Gastrocnemius medialis (tissue), 4 donors: ENCODE results near the gene NUB1. TPM values are rescaled to one million over a fixed set of nuclear protein-coding genes. Genes with fewer than 3 reads are reported as not detected.

ENCODE experiments used
- ATAC-seq, 2 donors: fragments of 150-250 bp; one replicate each; pipeline ENCODE4 v1.9.1; 2016
- DNase-seq, 2 donors: peaks; one replicate each; pipeline ENCODE4 v3.0.0-alpha.2; 2019
- H3K27ac ChIP-seq, 4 donors: fragments of 200-600 bp; sonication (generic); 1 replicate in 1 of 4; 2 replicates in 3 of 4; pipeline ENCODE4 v1.5.1; 2016 to 2018; ENCODE audit warnings: mild to moderate bottlenecking in 2 of 4, moderate library complexity in 1 of 4
- H3K27me3 ChIP-seq, 3 donors: fragments of 200-600 bp; sonication (generic) in 2 of 3; 1 replicate in 1 of 3; 2 replicates in 2 of 3; pipeline versions ENCODE4 v1.5.1 to v1.6.0; 2016 to 2019; ENCODE audit warnings: mild to moderate bottlenecking in 1 of 3, moderate library complexity in 1 of 3
- H3K36me3 ChIP-seq, 2 donors: fragments of 200-600 bp; sonication (generic) in 1 of 2; one replicate each; pipeline ENCODE4 v1.5.1; 2017 to 2018
- H3K4me1 ChIP-seq, 2 donors: fragments of 200-600 bp; sonication (generic) in 1 of 2; one replicate each; pipeline ENCODE4 v1.5.1; 2016 to 2017; ENCODE audit warnings: mild to moderate bottlenecking in 2 of 2
- H3K4me3 ChIP-seq, 4 donors: fragments of 200-600 bp; sonication (generic) in 3 of 4; 1 replicate in 1 of 4; 2 replicates in 3 of 4; pipeline ENCODE4 v1.5.1; 2016 to 2019; ENCODE audit warnings: mild to moderate bottlenecking in 2 of 4
- H3K9me3 ChIP-seq, 3 donors: fragments of 200-600 bp; sonication (generic) in 2 of 3; 1 replicate in 1 of 3; 2 replicates in 2 of 3; pipeline ENCODE4 v1.5.1; 2016 to 2019
- CTCF ChIP-seq, 5 experiments: fragments of 450-650 bp in 3 of 5; fragments of 200-600 bp in 2 of 5; sonication (generic) in 2 of 5; IDR thresholded peaks in 4 of 5; conservative IDR thresholded peaks in 1 of 5; 1 replicate in 4 of 5; 2 replicates in 1 of 5; pipeline ENCODE4 v1.5.1; 2016 to 2019; ENCODE audit warnings: antibody characterized with exemption in 5 of 5, mild to moderate bottlenecking in 3 of 5, moderate library complexity in 3 of 5
- POLR2A ChIP-seq, 2 donors: fragments of 450-650 bp; IDR thresholded peaks; one replicate each; pipeline ENCODE4 v1.6.1; 2017; ENCODE audit warnings: antibody characterized with exemption in 2 of 2, mild to moderate bottlenecking in 2 of 2, moderate library complexity in 2 of 2
- in situ Hi-C, 4 donors: fragments of 200-750 bp; cut with MboI; loops; one replicate each; pipeline versions ENCODE4 v1.15.0 to v1.8.0; 2017; ENCODE audit warnings: low sequenced_read_pairs in 4 of 4
- intact Hi-C: fragments of 100-400 bp; cut with DNase I; formaldehyde crosslinking; loops from one replicate; pipeline ENCODE4 v1.15.1; 2023; ENCODE audit warnings: low total_unique reads
- total RNA-seq, 4 donors: library from RNA; depleted of rRNA; stranded (reverse); fragments of >200 nt; gene quantifications; one replicate each; pipeline versions ENCODE4 v1.1.0 to v1.2.3, GENCODE V29; 2016

Gene NUB1
- total RNA-seq, 4 donors from 2014 or later, result 45.3 to 59.0 (median 49.7) TPM

DNA sequence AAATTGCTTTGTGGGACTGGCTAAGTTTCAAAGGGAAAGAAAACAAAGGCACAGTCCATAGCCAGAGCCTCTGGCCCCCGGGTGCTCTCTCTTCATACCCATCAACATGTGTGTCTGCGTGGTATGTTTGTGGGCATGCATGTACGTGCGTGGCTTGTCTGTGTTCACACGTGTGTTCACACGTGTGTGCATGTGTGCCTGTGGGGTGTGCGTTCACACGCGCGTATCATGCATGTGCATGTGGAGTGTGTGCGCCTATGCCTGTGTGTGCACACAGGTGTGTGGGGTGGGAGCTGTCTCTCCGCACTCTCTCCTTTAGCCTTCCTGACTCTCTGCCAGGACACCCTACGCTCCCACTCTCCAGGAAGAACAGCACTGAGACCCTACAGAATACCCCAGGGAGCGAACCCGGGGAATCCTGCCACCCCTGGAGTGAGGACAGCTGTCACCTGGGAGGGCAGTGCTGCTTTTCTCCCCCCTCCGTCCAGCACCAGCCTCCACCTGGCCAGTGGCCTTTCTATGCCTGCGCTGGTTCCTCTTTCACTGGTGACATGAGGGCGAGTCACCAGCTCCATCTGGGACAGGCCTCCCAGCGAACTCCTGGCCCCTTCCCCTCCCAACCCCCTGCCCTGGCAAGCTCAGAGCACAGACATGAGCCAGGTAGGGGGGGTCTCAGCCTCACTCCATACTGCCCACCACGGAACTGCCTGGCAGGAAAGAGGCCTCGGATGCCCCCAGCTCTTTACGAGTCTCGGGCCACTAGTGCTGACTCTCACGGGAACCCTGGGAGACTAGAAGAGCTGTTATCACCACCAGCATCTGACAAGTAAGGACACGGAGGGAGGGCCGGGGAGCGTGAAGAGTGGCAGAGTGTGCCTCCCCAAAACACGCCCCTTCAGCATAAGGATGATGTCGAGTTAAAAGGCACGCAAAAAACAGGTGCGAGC is 51.7 kb downstream of the NUB1 start:
- no peak for ATAC-seq
- Histone ChIP-seq H3K9me3 (no peaks in the 10 kb centered on the region), H3K4me1 (no peaks in the 10 kb centered on the region), H3K36me3 (no peaks in the 10 kb centered on the region), H3K27ac (no peak overlapping the region), H3K4me3 (no peak overlapping the region), H3K27me3 (peaks cover 0 to 4% (median 0%) of the 10 kb centered on the region in 3 donors)
- intact Hi-C loops, result no loop called here
- DNase-seq, result no peak
- in situ Hi-C loops, result no loop called here
- TF ChIP-seq CTCF (IDR thresholded peaks at IDR 0.05 in 4 of 5, conservative IDR thresholded peaks at IDR 0.05 in 1 of 5) (no peak), POLR2A (IDR thresholded peaks at IDR 0.05) (no peak)

DNA sequence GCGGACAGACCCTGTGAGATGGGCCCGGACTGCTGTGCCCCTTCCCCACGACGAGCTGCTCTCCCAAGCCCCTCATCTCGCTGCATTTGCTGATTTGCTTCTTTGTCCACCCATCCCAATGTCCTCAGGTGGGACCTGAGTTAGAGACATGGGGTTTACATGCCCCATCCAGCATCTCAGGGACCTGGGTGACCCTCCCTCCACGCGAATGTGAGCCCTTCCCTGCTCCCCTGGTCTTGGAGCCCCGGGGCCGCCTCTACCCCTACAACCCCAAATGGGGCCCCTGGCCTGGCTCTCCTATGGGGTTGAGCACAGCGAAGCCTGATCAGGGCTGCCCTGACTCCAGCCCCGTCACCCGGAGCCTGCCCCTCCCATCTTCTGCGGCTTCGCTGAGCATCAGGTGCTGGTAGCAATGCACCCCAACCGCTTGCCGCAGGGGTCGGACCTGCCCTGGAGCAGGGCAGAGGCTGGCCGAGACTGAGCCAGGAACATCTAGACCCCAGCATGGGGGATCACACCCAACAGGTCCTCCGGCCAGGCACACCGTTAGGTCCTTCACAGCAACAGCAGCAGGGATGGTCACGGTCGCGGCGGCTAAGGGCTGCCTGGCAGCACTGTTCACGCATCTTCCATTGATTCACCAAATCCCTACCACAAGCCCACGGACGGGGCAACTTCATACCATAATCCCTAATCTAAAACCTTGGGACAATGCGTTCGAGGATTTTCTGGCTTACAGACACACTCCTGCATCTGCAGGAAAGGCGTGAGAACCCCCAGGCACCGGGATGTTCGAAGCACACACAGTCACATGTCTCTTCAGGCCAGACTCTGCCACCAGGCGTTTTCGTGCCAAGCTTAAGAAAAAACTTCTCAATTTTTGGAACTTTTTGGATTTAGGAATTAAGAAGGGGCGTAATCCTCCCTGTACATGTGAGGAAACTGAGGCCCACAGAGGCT is 52.7 kb downstream of the NUB1 start:
- H3K9me3 ChIP-seq, result no peaks in the 10 kb centered on the region
- H3K4me3 ChIP-seq, result no peak overlapping the region
- H3K27ac ChIP-seq, result no peak overlapping the region
- no peaks in the 10 kb centered on the region for H3K4me1 ChIP-seq
- DNase-seq (no peak), ATAC-seq (no peak)
- H3K36me3 ChIP-seq, result no peaks in the 10 kb centered on the region
- intact Hi-C loops, result no loop called here
- TF ChIP-seq POLR2A (IDR thresholded peaks at IDR 0.05) (no peak), CTCF (IDR thresholded peaks at IDR 0.05 in 4 of 5, conservative IDR thresholded peaks at IDR 0.05 in 1 of 5) (no peak)
- H3K27me3 ChIP-seq, result peaks cover 0 to 4% (median 0%) of the 10 kb centered on the region in 3 donors
- in situ Hi-C loops, result no loop called here

GRCh38 chr7:151395036-151395367 is 53.4 kb downstream of the NUB1 start:
- Histone ChIP-seq H3K4me3 (no peak overlapping the region), H3K4me1 (no peaks in the 10 kb centered on the region), H3K9me3 (no peaks in the 10 kb centered on the region), H3K27ac (no peak overlapping the region), H3K27me3 (peaks cover 0 to 4% (median 0%) of the 10 kb centered on the region in 3 donors), H3K36me3 (no peaks in the 10 kb centered on the region)
- intact Hi-C loops (no loop called here), in situ Hi-C loops (no loop called here)
- TF ChIP-seq POLR2A (IDR thresholded peaks at IDR 0.05) (no peak), CTCF (IDR thresholded peaks at IDR 0.05 in 4 of 5, conservative IDR thresholded peaks at IDR 0.05 in 1 of 5) (no peak)
- ATAC-seq (no peak), DNase-seq (no peak)

DNA sequence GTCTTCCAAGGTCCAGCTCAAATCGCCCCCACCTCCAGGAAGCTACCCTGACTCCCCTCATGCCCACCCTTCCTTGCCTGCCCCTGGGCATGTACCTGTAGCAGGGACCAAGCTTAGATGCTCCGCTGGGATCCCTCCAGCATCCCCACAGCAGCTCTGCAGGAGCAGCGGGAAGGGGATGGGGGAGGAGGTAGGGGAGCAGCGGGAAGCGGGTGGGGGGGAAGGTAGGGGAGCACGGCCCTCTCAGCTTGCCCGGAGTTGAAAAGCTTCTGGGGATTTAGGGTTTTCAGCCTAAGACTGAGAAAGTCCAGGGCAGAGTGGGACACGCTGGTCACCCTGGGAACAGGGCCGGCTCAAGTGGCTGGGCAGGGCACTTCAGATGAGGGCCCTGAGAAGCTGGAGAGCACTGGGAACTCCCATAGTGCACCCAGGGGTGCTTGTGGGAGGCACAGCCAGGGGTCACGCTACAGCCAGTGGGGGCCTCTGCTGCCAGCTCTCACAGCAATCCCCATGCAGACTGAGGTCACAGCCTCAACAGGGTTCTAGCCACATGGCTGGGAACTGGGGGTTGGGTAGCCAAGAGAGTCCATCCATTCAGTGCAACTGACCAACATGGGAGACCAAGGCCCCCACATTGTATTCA is 54.8 kb downstream of the NUB1 start:
- H3K9me3 ChIP-seq, result no peaks in the 10 kb centered on the region
- H3K27ac ChIP-seq, result no peak overlapping the region
- no peak for TF ChIP-seq POLR2A (IDR thresholded peaks at IDR 0.05)
- TF ChIP-seq CTCF (IDR thresholded peaks at IDR 0.05 in 4 of 5, conservative IDR thresholded peaks at IDR 0.05 in 1 of 5), result no peak
- no peaks in the 10 kb centered on the region for H3K36me3 ChIP-seq
- no peak for DNase-seq
- intact Hi-C loops, result no loop called here
- H3K4me3 ChIP-seq, result no peak overlapping the region
- H3K27me3 ChIP-seq, result peaks cover 0 to 4% (median 0%) of the 10 kb centered on the region in 3 donors
- ATAC-seq, result no peak
- no peaks in the 10 kb centered on the region for H3K4me1 ChIP-seq
- in situ Hi-C loops, result no loop called here
